ENCODE results near the gene CD209. TPM values are rescaled to one million over a fixed set of nuclear protein-coding genes. Genes with fewer than 3 reads are reported as not detected.

The CD209 gene
- total and polyA plus RNA-seq, 9 of the 15 experiments (the other 6 are each of a cell fraction or from before 2014, with no cell fraction given): 0.01 TPM; not detected in 8

DNA sequence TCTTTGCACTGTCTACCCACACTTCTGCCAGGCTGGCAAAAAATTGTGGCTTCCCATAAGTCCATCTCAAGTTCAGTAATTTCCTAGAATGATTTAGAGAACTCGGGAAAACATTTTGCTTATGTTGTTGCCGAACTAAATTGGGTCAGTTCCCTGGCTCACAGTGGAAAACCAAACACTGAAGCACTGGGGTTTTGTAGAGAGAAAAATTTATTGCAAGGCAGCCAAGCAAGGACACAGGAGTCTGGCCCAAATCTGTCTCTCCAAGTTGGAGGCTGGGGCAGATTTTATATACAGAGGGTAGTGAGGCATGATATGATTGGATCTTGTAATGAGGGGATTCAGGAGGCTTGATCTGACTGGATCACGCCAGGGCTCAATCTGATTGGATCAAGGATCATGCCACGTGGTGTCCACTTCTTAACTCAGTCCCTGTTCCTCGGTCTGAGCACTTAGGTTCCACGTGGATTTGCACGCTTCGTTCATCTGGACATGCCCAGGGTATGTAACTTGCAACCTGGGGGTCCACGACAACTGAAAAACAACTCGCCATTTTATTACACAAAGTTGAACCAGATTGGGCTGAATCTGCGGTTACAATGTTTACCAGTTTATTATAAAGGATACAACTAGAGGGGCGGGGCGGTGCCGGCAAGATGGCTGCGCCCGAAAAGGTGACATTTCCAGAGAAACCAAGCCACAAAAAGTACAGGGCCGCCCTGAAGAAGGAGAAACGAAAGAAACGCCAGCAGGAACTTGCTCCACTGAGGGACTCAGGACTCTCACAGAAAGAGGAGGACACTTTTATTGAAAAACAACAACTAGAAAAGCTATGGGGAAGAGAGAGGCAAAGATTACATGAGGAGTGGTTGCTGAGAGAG, 7.3 kb downstream of the CD209 start:
- FAIRE-seq (peak; percentile 46), DNase-seq (ENCODE audit: extremely low read depth in 1 of 4, low spot score in 3 of 4) (no peak), ATAC-seq (no peak)
- no peaks in the 10 kb centered on the region for H3K36me3 ChIP-seq (ENCODE audit: control insufficient read depth, insufficient read depth, low read length)
- TF ChIP-seq, protein P1, sequence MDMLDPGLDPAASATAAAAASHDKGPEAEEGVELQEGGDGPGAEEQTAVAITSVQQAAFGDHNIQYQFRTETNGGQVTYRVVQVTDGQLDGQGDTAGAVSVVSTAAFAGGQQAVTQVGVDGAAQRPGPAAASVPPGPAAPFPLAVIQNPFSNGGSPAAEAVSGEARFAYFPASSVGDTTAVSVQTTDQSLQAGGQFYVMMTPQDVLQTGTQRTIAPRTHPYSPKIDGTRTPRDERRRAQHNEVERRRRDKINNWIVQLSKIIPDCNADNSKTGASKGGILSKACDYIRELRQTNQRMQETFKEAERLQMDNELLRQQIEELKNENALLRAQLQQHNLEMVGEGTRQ (CRISPR knock-in tag; IDR thresholded peaks at IDR 0.05): peak; percentile 44
- TF ChIP-seq YY1 (IDR thresholded peaks at IDR 0.05; ENCODE audit: borderline replicate concordance in 1 of 3, control insufficient read depth in 1 of 3, extremely low read depth in 1 of 3, insufficient read depth in 3 of 3, insufficient read length in 1 of 3, insufficient replicate concordance in 2 of 3, low read depth in 1 of 3, low read length in 2 of 3): peak in 1 of 3 experiments; percentile 60
- TF ChIP-seq, protein P2, sequence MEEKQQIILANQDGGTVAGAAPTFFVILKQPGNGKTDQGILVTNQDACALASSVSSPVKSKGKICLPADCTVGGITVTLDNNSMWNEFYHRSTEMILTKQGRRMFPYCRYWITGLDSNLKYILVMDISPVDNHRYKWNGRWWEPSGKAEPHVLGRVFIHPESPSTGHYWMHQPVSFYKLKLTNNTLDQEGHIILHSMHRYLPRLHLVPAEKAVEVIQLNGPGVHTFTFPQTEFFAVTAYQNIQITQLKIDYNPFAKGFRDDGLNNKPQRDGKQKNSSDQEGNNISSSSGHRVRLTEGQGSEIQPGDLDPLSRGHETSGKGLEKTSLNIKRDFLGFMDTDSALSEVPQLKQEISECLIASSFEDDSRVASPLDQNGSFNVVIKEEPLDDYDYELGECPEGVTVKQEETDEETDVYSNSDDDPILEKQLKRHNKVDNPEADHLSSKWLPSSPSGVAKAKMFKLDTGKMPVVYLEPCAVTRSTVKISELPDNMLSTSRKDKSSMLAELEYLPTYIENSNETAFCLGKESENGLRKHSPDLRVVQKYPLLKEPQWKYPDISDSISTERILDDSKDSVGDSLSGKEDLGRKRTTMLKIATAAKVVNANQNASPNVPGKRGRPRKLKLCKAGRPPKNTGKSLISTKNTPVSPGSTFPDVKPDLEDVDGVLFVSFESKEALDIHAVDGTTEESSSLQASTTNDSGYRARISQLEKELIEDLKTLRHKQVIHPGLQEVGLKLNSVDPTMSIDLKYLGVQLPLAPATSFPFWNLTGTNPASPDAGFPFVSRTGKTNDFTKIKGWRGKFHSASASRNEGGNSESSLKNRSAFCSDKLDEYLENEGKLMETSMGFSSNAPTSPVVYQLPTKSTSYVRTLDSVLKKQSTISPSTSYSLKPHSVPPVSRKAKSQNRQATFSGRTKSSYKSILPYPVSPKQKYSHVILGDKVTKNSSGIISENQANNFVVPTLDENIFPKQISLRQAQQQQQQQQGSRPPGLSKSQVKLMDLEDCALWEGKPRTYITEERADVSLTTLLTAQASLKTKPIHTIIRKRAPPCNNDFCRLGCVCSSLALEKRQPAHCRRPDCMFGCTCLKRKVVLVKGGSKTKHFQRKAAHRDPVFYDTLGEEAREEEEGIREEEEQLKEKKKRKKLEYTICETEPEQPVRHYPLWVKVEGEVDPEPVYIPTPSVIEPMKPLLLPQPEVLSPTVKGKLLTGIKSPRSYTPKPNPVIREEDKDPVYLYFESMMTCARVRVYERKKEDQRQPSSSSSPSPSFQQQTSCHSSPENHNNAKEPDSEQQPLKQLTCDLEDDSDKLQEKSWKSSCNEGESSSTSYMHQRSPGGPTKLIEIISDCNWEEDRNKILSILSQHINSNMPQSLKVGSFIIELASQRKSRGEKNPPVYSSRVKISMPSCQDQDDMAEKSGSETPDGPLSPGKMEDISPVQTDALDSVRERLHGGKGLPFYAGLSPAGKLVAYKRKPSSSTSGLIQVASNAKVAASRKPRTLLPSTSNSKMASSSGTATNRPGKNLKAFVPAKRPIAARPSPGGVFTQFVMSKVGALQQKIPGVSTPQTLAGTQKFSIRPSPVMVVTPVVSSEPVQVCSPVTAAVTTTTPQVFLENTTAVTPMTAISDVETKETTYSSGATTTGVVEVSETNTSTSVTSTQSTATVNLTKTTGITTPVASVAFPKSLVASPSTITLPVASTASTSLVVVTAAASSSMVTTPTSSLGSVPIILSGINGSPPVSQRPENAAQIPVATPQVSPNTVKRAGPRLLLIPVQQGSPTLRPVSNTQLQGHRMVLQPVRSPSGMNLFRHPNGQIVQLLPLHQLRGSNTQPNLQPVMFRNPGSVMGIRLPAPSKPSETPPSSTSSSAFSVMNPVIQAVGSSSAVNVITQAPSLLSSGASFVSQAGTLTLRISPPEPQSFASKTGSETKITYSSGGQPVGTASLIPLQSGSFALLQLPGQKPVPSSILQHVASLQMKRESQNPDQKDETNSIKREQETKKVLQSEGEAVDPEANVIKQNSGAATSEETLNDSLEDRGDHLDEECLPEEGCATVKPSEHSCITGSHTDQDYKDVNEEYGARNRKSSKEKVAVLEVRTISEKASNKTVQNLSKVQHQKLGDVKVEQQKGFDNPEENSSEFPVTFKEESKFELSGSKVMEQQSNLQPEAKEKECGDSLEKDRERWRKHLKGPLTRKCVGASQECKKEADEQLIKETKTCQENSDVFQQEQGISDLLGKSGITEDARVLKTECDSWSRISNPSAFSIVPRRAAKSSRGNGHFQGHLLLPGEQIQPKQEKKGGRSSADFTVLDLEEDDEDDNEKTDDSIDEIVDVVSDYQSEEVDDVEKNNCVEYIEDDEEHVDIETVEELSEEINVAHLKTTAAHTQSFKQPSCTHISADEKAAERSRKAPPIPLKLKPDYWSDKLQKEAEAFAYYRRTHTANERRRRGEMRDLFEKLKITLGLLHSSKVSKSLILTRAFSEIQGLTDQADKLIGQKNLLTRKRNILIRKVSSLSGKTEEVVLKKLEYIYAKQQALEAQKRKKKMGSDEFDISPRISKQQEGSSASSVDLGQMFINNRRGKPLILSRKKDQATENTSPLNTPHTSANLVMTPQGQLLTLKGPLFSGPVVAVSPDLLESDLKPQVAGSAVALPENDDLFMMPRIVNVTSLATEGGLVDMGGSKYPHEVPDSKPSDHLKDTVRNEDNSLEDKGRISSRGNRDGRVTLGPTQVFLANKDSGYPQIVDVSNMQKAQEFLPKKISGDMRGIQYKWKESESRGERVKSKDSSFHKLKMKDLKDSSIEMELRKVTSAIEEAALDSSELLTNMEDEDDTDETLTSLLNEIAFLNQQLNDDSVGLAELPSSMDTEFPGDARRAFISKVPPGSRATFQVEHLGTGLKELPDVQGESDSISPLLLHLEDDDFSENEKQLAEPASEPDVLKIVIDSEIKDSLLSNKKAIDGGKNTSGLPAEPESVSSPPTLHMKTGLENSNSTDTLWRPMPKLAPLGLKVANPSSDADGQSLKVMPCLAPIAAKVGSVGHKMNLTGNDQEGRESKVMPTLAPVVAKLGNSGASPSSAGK (IDR thresholded peaks at IDR 0.05): peak; percentile 36; the same call in 1 of the 2 replicates
- no peak for TF ChIP-seq ATF7 (IDR thresholded peaks at IDR 0.05)
- peak; percentile 62 for TF ChIP-seq L3MBTL2 (IDR thresholded peaks at IDR 0.05)
- no peak for TF ChIP-seq KLF13 (tag; IDR thresholded peaks at IDR 0.05; ENCODE audit: borderline replicate concordance, low read depth)
- H3K27me3 ChIP-seq (ENCODE audit: control insufficient read depth in 2 of 2, insufficient read depth in 2 of 2, low read length in 2 of 2): peaks cover 4 to 9% of the 10 kb centered on the region in 2 experiments; a peak in 3 of 5 replicates
- H3K79me2 ChIP-seq (ENCODE audit: control insufficient read depth, insufficient read depth, low read length): no peaks in the 10 kb centered on the region
- intact Hi-C loops (cut with micrococcal nuclease): no loop called here
- ChIA-PET POLR2A (interaction anchor here (1.2 kb wide), 1 partner anchor 91 kb away, joined by 3 read pairs; no protein-coding TSS in a partner anchor), CTCF (ENCODE audit: low intra/inter-chr PET ratio) (no interaction called here)
- 0 out of 2 replicates have a peak, but pooled peaks cover 3% of the 10 kb centered on the region for H3K9me3 ChIP-seq (replicated peaks; ENCODE audit: control insufficient read depth, insufficient read depth, low read depth, low read length)
- WGBS (ENCODE audit: insufficient coverage, low coverage, missing lambda C conversion rate): 12% methylated on average over 19 of the region's 19 CpGs
- no peak overlapping the region for H3K9ac ChIP-seq (ENCODE audit: insufficient read depth in 1 of 2, low read depth in 2 of 2, low read length in 2 of 2)
- BruUV-seq (replicated peaks): no TSS peak
- H4K20me1 ChIP-seq (replicated peaks; ENCODE audit: control insufficient read depth, insufficient read depth, low read length): no peaks in the 10 kb centered on the region
- peaks cover 0 to 2% of the 10 kb centered on the region in 2 experiments; a peak in 3 of 5 replicates for H3K4me1 ChIP-seq (replicated peaks in 1 of 2; ENCODE audit: control insufficient read depth in 2 of 2, insufficient read depth in 2 of 2, low read length in 2 of 2)
- H3K9me1 ChIP-seq (ENCODE audit: control insufficient read depth, insufficient read depth, low read length): no peaks in the 10 kb centered on the region
- no peak overlapping the region for H3K27ac ChIP-seq (ENCODE audit: extremely low read depth, low read depth, low read length)
- H2AFZ ChIP-seq (ENCODE audit: low read depth, low read length): peak overlapping the region; percentile 91
- in situ Hi-C loops (cut with MboI): no loop called here
- H3K4me3 ChIP-seq: no peak overlapping the region
- H3K4me2 ChIP-seq (ENCODE audit: insufficient read depth, low read length): peak overlapping the region; percentile 32; the same call in 1 of the 2 replicates

Measured in K562 (cell line).